NCI-H128 (cell line): ENCODE measurements around the gene NSD1.

Experiments used
- DNase-seq: peaks from one replicate; lab custom pipeline; 2025; ENCODE audit not compliant: unreplicated experiment; lab: John Stamatoyannopoulos, UW

Gene NSD1

GRCh38 chr5:177319913-177320588, 186.5 kb downstream of the NSD1 start:
- no peak for DNase-seq

GRCh38 chr5:177320879-177321278, 187.3 kb downstream of the NSD1 start:
- no peak for DNase-seq

GRCh38 chr5:177325868-177326381, 192.4 kb downstream of the NSD1 start:
- no peak for DNase-seq

DNA sequence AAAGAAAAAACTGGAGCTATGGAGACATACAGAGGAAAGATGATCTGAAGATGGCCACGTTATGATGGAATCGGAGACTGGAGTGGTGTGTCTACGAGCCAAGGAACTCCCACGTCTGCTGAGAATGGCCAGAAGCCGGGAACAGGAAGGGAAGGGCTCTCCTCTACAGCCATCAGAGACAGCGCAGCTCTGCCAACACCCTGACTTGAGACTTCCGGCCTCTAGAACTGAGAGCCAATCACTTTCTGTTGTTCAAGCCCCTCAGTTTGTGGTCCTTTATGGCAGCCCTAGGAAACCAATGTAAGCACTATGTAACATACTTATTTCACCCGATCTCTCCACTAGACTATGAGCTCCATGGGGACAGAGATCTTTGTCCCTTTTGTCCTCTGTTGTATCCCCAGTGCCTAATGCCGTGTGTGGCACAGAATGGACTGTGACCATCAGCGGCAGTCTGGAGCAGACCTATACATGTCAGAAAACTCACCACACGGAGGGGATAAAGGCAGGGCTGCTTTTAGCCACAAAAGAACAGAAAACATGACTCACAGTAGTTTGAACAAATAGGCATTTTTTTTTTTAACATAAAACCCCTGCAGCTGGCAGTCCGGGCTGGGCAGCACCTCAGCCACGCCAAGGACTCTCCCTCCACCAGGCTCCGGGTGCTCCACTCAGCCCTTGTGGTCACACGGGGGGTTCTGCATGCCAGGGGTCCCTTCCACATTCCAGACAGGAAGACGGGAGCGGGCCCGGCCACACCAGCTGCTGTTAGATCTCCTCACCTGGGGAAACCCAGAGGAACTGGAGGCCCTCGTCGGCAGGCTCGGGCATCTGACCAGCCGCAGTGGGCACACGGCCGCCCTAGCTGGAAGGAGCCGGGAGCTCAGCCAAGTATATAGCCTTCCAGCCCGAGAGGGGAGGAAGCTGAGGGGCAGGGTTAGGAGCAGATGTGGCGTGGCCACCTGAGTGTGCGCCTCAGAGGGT, 194.3 kb downstream of the NSD1 start:
- DNase-seq, result no peak

DNA sequence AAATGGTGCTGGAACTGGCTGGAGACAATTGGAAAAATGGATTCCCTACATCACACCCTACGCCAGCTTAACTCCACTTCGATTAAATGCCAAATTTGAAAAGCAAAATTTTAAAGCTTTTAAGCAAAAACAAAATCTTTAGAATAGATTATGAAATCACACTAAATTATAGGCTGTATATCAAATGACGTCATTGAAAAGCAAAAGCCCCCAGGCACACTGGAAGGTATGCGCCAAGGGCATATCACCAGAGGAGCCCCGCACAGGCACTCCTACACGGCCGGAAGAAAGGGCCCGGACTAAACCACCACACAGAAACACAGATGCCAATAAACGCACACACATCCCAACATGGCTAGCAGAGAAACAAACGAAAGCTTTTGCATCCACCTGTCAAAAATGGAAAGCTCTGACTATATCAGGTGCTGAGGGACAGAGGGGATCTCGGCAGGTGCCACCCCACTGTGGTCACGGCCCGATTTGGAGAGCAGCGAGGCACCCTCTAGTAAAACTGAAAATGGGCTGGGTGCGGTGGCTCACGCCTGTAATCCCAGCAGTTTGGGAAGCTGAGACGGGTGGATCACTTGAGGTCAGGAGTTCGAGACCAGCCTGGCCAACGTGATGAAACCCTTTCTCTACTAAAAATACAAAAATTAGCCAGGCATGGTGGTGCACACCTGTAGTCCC, 195.1 kb downstream of the NSD1 start:
- DNase-seq, result no peak

GRCh38 chr5:177329883-177330282, 196.3 kb downstream of the NSD1 start:
- DNase-seq, result no peak

DNA sequence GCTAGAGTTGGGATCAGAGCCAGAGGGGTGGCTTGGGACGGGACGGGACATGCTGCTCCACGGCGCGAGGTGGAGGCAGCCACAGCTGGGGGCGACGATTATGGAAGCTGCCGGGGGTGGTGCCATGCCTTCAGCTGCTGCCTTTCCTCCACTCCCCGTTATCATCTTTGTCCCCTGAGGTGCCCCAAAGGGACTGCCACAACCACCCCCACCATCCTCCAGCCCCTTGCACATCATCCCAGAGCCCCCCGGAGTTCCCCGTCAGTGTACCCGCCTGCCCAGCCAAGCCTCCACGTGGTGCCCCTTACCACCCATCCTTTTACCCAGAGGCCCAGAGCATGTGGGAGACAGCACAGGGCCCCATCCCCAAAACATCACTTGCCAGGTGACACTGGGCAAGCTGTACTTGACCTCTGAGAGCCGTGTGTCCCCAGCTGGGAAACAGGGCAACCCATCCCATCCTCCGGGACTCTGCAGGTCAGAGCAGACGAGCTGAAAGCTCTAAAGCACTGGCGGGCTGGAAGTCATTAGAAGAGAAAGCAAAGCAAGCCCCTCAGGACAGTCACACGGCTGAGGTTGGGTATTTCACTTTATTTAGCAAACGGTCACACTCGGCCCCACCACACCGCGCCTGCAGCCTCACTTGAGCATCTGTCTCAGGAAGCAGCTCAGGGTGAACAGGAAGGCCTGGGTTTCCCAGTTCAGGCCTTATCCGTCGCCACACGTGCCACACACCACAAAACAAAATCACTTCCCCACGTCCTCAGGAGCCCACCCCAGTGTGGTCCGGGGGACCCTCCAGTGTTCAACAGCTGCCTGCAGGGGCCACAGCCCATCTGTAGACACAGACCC, 197.6 kb downstream of the NSD1 start:
- no peak for DNase-seq

GRCh38 chr5:177332031-177332895, 198.7 kb downstream of the NSD1 start:
- no peak for DNase-seq

GRCh38 chr5:177332896-177333260, 199.3 kb downstream of the NSD1 start:
- DNase-seq, result no peak

GRCh38 chr5:177333420-177334154, 200.0 kb downstream of the NSD1 start:
- DNase-seq, result no peak

DNA sequence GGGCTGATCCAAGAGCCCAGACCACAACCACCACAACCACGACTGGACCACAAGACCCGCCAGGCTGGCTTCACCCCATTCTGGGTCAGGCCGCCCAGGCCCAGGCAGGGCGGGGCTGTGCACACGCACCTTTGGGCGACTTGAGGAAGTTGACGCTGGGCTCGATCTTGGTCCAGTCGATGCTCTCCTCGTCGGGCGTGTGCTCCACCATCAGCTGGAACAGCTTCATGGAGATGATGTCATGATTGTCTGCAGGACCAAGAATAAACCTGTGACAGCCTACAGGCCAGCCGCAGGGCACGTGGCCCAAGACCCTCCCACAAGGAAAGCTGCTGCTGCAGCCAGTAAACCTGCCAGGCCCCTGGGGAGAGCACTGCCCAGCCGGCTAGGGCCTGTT, 200.6 kb downstream of the NSD1 start:
- no peak for DNase-seq

- DNase-seq, result no peak
These were observed 201.5 kb downstream of the NSD1 start for GRCh38 chr5:177334781-177335700.

DNA sequence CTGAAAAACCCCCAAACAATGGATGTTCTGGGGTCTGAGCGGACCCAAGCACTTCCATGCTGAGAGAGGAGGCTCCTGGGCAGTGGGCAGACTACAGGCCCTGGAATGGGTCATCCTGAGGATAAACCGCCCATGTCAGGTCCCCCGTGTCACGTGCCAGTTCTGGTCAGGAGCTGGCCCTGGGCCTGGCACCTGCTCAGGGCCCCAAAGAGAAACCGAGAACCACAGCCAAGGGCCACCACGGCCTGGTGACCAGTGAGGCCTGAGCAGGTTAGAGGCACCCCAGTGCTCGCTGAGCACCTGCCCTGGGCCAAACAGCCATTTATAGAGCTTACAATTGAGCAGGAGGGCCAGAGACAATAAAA, 202.1 kb downstream of the NSD1 start:
- DNase-seq, result no peak

GRCh38 chr5:177336112-177336511, 202.5 kb downstream of the NSD1 start:
- DNase-seq, result no peak

DNA sequence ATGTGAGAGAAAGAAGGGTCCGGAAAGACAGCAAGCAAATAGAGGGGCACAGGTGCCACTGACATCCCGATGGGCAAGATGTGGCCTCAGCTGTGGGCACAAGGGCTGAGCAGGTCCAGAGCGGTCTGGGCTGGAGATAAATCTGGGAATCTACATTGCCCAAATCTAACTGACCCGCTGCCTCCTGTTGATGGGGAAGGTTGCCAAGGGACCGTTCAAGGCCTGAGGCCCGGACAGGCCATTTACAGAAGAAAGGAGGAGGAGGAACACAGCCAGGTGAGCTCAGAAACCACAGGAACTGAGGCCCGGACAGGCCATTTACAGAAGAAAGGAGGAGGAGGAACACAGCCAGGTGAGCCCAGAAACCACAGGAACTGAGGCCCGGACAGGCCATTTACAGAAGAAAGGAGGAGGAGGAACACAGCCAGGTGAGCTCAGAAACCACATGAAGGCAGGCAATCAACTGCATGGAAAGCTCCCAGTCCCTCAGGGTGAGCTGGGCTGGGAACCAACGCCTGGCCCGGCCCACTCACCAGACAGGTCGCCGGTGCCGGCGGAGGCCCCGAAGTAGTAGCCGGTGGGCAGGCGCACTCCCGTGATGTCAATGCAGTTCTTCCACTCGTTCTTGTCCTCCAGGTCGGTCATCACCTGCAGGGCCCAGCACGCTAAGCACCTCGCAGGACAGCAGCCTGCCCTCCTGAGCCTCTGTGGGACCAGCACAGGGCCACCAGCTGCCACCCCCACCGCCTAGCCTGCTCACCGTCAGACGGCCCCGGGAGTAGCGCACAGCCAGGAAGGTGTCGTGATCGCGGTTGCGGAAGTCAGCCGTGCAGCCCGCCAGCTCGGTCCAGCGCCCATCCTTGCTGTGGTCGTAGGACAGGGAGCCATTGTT, 203.3 kb downstream of the NSD1 start:
- DNase-seq, result no peak

- DNase-seq, result no peak
These were observed 204.9 kb downstream of the NSD1 start for GRCh38 chr5:177338251-177339106.
